Measurements from ENCODE around the gene AP1B1.

The AP1B1 gene

DNA sequence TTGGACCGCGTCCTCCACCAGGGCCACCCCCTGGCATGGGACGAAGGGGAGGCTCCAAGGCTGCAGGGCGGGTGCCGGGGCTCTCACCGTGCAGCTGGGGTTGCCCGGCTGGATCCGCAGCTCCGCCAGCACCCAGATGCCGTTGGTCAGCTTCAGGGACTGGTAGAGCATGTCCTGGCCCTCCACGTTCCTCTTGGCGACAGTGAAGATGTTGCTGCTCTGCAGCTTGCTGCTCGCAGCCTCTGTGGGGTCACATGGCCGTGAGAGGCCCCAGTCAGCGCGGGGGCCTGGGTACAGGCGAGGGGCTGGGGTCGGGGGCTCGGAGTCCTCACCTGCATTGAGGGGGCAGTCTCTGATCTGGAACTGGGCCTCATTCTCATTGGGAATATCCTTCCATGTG is 58.1 kb downstream of the AP1B1 start:
- DNase-seq = no peak

DNA sequence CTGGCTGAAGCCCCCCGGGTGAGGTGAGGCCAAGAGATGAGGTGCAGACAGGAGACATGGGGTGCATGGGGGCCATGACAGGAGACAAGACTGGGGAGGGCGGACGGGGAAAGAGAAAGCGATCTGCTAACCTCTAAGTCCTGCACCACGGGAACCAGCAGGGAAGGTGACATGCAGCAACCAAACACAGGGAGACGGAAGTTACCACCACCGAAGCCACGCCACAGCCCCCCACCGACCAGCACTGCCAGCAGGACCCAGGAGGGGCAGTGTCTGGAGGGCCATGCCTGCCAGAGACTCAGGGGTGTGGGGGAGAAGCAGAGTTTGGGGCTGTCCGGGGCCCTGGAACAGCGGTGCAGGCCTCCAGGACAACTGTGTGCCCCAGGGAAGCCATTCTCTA is 58.8 kb downstream of the AP1B1 start:
- no peak for DNase-seq

DNA sequence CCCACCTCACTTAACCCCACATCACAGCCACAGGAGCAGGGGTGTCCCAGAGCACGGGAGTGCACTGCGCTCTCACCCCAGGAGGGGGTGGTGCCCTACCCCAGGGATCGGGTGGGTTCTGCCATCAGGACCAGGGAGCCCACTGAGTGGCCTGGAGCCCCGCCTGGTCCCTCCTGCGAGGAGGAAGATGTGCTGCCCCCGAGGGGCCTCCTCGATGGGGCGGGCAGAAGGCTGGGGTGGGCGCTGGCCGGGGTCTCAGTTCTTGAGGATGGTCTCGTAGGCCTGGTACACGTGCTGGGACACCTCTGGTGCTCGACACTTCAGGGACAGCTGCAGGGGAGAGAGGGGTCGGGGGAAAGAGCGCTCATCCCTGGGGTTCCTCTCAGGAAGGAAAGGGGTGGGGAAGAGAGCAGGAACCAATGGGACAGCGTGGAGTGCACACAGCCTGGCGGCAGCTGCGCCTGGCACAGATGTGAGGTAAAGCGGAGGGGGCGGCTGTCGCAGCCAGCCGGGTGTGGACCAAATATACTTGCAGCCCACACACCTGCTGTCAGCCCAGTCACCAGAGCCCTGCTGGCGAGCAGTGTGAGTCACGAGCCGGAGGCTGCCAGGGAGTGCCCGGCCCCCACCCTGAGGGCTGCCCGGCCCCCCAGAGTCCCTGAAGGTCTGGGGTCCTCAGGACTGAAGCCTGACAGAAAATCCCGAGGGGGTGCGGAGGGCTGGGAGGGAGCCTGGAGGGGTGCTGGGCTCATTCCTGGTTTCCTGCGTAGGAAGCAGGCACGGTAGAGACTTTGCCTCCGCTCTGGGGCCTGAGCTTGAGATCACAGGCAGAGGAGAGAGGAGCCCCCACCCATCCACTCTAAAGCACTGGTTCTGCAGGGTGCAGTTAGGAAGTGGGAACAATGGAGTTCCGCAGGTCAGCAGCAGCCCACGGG is 59.5 kb downstream of the AP1B1 start:
- no peak for DNase-seq

DNA sequence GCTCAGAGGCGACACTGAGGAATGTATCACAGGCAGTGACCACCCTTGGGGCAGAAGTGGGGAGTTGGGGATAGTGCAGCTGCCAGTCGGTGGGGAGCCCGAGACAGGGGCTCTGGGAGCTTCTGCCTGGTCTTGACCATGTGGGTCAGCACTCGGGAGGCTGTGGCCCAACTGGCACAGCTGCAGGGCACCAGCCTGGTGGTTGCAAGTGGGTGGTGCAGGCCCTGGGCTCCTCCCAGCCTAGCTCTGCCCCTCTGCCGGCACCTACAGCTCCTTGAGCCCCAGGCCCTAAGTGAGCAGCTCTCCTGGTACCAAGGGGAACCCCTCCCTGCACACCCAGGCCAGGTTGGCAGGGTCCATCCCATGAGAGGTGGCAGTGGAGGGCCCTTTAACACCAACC is 60.3 kb downstream of the AP1B1 start:
- DNase-seq = no peak

DNA sequence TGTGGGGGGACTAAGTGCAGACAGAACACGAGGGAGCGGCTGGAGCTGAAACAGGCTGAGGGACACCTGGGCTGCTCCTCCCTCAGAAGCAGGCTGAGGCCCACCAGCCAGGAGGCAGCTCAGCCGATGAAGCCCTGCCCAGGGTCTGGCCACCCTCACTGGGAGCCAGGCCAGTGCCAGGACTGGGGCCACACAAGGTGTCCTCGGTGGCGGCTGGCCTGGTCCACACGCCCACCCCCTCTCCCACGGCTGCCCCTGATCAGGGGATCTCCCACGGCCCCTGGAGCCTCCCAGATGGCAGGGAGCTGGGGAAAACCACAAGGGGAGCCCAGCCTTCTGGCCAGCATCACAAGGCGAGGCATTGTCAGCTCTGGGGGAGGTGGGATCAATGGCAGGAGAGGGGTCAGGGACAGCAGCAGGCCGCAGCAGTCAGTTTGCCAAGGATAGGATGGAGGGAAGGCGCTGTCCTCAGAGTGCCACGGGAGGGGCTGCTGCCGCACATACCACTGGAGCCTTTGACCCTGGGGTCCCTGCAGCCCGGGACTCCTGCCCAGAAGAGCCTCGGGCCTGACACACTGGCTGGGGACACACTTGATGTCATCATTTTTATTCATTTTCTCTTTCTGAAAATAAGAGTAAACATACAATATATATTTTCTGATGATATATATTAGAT is 61.1 kb downstream of the AP1B1 start:
- DNase-seq = no peak

DNA sequence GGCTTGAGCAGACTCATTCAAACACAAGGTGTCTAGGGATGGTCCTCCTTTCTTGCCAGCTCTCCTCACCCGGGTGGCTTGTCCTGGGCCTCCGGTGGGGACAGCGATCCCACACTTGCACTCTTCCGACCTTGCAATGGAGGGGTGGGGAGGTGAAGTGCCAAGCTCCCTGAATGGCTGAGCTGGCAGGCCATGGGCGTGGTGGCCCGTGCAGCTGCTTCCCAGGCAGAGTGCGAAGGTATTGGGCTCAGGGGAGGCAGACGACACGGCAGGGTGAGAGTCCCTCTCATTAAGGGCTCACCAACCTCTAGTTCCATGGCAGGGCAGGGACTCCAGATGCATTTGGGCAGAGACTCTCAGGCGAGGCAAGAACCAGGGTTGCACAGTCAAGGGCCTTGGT is 61.9 kb downstream of the AP1B1 start:
- no peak for DNase-seq

DNA sequence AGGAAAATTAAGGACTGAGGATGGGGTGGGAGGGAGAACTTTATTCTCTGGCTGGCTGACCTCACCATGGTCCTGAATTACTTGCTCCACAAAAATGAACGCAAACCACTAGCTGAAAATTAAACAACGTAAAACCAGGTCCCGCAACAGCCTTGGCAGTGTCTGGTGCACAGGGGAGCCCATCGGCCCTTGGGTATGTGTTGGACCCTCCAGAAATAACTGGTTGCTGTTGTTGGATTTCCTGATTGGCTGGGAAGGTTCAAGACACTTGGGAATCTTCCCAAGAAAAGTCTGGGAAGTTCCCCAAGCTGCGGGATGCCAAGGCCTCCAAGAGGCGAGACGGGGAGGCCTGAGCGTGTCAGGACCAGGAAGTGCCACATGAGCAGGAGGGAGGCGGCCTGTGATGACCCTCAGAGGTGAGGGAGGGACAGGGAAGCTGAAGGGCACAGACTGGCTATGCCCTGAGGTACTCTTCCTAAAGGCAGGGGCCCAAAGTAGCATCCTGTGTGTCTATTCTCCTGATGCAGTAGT is 62.5 kb downstream of the AP1B1 start:
- DNase-seq = no peak

DNA sequence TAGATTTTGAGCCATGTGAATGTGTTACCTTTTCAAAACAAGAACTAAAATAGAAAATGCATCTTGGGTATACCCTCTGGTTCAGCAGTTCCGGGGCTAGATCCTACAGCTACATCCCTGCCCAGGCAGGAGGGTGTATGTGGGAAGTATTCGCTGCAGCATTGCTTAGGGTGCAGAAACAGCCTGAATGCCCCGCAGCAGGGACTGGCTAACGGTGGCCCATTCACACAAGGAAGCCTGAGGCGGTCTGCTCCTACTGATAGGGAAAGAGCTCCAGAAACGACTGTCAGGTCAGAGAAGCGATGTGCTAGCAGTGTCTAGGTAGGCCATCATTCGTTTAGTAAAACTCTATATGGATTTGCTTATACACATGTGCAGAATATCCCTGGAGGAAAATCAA is 63.0 kb downstream of the AP1B1 start:
- DNase-seq = no peak

DNA sequence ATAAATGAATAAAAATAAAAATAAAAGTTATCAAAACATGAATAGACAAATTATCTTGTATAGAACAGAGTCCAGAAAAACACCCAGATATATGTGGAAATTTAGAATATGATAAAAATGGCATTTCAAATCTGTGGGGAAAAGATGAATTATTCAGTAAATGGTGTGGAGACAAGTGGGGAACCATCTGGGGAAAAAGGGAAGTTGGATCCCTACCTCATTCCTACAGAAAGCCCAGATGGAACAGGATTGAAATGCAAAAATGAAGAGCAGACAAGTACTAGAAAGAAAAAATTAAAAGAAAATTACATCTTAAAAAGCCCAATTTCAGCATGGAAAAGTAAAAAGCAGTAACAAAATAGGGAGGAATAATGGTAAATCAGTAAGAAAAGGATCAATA is 64.7 kb downstream of the AP1B1 start:
- no peak for DNase-seq

DNA sequence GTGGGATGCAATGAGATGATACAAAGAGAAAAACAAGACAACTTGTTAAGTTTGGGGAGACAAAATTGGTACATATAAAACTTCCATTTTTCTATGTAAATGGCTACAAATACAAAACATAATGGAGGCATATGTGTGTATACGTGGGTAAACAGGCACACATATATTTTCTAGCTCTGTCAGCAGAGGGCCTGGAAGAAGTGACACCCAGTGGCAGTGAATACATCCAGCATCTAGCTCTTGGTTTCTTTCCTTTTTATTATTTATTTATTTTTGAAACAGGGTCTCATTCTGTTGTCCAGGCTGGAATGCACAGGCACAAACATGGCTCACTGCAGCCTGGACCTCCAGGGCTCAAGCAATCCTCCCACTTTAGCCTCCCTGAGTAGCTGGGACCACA is 67.8 kb downstream of the AP1B1 start:
- no peak for DNase-seq

DNA sequence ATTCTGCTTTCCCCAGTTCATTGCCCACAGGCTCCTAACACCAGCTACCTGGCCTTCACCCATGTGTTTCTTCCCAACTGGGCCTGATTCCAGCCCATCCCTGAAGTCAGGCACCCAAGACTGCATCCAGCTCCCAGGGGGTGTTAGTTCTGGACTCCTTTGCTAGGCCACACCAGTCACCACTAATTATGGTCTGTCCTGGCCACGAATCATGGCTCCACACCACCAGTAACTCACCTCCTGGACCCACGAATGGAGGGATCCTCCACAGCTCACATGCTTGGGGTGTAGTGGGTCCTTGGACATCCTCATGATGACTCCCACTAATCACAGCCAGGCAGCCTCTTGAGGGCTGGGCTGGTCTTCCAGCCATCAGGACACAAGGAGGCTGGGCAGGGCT is 69.3 kb downstream of the AP1B1 start:
- no peak for DNase-seq

DNA sequence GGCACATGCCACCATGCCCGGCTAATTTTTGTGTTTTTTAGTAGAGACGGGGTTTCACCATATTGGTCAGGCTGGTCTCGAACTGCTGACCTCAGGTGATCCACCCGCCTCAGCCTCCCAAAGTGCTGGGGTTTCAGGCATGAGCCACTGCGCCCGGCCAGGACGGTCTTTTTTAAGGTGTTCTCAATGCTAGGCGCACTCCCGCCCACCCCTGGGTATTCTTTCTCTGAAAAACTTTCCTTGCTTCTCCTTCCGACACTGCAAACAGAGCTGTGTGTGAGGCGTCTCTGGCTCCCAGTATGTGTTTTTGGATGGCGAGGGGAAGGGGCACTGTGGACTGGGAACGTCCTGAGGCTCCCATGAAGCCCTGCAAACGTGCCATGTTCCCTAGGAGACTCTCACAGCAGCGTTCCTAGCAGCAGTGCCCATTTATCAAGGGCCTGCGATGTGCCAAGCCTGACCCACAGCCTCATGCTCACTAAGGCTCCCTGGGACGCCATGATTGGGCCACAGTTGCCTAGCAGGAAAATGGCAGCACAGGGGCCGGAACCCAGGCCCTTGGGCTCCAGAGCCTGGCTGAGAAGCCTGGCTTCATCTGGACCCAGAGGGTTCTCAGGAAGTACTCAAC is 70.4 kb downstream of the AP1B1 start:
- no peak for DNase-seq

DNA sequence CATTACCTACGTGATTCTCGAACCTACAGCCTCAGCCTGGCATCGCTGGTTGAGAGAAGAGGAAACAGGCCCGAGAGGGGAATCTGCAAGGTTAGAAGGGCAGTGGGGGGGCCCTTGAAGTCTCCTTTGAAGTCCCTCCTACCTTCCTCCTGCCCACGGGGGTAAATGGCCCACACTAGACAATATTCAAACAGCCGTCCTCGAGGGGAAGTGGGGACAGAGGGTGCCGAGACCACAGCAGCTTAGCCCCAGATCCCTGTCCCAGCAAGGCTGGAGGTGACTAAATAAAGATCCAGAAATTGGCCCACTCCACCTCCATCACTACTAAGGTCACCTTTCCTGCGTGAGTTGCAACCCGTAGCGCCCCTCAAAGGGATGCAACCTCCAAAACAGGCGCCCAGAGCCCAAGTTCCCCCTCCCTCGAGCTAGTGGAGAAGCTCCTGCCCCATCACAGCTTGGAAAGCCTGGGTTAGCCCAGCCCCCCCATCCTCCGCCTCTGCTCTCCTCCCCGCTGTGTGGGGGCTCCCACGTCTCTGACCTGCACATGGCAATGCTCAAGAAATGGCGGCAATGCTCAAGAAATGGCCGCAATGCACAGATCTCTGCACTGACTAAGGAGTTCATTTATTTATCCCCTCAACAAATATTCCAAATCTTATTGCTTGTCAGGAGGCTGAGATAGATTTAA is 72.1 kb downstream of the AP1B1 start:
- DNase-seq = no peak

DNA sequence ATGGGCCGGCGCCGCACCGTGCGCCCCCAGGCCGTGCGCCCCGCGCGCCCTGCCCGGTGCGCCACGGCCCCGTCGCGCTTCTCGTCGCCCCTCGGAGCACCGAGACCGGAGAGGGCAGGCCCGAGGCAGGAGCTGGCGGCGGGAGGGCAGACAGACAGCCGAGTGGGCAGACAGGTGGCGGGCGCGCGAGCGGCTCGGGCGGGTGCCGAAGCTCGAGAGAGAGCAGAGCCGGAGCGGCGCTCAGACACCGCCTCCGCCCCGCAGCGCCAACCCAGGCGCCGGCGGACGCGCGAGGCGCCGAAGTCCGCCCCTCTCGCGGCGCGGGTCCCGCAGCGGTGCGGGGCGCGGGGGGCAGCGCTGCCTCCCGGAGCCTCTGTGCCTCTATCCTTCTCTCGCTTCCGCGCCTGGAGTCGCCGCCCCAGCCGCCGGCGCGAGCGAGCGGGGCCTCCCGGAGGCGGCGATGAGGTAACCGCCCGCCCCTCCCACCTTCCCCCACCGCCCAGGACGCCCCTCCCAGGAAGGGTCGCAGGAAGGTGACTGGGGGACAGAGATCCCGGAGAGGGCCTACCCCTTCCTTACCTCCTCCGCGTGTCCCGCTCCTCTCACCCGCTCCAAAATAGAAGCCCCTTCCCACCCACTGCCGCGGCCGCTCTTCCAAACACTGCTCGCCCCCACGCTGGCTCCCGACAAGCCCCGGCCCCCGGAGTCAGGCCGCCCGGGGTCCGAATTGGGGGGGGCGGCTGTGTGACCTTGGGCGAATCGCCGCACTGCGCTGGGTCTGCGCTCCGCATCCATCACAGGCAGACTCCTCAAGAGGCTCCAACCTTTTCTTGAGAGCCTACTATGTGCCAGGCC is 72.9 kb downstream of the AP1B1 start, which contains the start of gene RASL10A:
TSS of gene RASL10A (minus strand) at position 412 of the 855 bp plus-strand sequence. CDS start 451 bp downstream, outside the sequence.
- no peak for DNase-seq

DNA sequence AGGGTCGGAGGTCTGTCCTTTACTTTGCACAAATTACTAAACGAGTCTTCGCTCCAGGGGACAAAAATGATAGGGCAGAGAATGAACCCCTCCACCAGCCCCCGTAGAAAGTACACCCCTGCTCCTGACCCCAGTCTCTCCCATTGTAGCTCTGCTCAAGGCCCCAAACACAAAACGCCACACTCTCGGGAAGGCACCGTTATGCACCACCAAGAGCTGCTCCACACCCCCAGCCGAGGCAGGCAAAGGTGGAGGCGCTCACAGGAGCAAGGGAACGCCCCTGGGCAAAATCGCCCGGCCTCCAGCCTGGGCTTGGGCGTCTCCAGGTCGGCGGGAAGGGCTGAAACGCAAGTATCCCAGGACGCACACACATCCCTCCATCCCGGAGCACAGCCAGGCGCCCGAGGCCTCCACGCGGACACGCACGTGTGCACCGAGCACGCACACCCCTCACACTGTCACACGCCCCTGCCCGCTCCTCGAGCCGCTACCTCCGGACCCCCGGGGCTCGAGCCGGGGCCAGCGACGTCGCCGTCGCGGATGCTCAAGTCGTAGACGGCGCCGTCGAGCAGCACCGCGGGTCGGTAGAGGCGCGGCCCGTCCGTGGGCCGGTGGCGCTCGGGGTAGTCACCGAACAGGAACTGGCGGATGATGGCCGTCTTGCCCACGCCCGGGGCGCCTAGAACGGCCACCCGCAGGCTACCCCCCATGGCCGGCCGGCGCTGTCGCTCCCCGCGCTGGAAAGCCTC is 73.7 kb downstream of the AP1B1 start:
- no peak for DNase-seq

DNA sequence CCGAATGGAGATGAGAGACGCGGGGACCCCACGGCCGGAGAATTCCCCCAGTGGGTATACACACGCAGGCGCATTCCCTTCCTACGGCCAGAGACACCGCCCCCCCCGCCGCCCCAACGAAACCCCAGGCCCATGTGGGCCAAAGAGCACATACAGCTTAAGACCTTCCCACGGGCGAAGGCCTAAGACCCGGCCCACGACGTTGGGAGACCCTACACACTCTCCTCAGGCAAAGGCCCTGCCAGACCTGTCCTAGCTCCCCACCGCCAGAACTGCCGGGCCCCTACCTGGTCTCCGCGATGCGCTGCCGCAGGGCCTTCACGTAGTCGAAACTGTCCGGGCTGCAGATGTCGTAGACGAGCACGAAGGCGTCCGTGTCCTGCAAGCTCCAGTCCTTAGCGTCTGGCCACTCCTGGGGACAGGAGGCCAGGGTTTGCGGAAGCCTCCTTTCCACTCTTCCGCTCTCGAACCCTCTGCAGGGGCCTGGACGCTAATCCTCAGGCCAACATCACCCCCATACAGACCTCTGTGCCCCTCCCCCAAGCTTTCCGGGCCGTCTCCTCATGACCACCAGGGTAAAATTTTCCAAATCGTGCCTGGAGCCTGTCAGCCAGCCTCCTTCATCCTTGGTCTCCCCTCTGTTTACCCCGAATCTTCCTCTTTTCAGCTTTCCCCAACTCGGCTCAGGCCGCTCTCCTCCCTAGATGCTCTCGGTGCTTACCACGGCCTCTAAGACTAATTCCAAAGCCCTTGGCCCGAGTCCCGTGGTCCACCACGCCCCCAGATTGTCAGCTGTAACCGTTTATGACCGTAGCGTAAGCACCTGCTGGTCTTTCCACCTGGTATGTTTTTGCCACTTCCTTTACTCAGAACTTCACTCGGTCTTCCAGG is 74.5 kb downstream of the AP1B1 start:
- DNase-seq = no peak

DNA sequence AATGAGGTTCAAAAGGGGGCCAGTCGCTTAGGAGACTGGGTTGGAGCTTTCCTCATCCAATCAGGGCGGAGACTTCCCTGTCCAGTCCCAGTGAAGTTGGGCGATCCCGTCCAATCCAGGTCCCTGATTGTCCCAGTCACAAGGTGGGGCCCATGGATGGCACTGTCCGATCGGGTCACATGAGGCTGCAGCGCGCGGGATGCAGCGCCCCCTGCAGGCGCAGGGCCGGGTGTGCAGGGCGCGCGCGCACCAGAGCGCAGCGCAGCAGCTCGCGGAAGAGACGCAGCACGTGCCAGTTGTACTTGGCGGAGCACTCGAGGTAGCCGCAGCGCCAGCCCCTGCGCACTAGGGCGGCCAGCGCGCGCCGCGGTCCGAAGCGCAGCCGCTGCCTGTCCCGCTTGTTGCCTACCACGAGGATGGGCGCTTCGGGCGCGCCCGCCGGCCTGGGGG is 75.2 kb downstream of the AP1B1 start:
- no peak for DNase-seq

DNA sequence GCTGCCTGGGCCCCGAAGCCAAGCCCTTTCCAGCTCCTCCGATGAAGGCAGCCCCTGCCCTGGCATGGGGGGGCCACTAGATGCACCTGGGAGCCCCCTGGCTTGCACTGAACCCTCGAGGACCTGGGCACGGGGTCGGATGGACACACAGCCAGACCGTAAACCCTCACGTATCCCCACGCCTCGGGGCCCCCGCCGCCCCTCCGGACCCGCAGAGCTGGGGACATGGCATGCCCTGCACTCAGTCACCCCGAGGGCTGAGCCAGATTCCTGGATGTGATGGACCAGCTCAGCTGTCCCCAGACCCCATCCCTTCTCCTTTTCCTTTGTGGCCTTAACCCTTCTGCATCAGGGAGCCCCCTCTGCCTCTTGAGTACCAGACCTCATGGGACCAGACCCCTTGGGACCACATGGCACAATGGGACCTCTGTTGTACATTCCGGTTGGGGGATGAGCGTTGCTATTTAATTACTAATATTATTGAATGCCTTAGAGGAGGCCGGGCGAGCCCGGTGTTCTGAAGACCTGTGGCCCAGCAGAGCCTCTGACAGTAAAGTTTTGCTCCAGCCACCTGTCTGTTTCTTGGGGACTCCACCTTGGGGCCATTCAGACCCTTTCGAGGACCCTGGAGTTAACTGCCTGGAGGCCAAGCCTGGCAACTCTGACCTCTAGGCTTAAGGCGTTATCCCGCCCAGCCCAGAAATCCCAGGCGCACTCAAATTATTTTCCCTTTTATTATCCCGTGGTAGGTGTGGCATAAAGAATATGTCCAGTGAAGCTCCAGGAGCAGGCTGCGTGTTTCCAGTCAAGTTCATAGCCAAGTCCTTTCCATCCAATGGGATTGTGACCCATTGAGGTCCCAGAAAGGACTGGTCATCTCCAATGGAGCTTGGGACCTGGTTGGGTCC is 75.9 kb downstream of the AP1B1 start:
- no peak for DNase-seq
